Measurements from ENCODE around the gene FGD6.
"Not testable (repeated sequence)": the region's sequence is repeated elsewhere in the genome, so short reads cannot be mapped to it uniquely, and the experiment has no call there.

The FGD6 gene

DNA sequence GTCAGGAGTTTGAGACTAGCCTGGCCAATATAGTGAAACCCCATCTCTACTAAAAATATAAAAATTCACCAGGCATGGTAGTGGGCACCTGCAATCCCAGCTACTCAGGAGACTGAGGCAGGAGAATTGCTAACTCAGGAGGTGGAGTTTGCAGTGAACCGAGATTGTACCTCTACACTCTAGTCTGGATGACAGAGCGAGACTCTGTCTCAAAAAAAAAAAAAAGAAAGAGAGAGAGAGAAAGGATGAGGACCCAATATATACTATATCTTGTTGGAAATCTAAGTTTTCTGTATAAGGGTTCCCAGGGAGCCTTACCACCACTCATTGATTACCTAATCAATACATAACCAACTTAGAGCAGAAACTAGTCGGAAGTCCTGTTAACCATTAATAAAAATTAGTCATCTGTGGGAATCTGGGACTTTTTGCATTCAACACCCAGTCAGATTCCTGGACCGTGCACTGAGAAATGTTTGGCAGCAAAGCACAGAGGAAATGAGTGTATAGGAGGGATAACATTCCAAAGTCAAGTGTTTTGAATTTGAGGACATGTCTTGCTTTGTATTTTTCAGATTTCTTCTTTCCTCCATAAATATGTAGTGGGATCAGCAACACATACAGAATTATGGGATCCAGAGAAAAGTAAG is 99.0 kb downstream of the FGD6 start:
- no peak for DNase-seq

DNA sequence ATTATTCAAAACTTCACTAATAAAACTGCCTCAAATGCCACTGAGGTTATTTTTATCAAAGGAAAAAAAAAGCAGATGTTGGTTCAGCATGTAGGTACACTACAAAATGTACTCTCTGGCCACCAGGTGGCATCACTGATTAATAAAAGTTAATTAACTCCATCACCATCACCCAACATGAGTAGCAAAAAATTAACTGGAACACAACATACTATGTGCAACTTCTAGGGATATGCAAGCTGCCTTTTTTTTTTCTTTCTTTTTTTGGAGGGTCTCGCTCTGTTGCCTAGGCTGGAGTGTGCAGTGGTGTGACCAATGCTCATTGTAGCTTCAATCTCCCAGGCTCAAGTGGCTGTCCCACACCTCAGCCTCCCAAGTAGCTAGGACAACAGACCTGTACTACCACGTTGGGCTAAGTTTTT is 100.1 kb downstream of the FGD6 start:
- peak in 3 of 4 experiments; percentile 3 to 23 (median 14) for DNase-seq

DNA sequence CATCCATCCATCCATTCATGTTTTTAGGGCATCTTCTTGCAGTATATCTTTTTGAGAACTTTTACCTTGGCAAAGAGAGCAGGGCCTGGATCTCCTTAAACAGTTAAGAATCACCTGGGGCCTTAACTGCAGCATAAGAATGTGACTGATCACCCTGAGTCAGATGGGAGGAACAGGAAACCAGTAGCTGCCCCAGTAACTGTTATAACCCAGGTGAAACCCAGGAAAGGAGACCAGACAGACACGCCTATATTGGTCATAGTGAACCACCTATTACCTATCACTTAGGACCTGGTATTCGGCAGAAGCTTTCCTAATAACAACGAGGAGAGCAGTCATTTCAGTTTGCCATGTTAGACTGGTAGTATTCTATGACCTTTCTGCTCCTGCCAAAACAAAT is 100.5 kb downstream of the FGD6 start:
- DNase-seq = no peak

DNA sequence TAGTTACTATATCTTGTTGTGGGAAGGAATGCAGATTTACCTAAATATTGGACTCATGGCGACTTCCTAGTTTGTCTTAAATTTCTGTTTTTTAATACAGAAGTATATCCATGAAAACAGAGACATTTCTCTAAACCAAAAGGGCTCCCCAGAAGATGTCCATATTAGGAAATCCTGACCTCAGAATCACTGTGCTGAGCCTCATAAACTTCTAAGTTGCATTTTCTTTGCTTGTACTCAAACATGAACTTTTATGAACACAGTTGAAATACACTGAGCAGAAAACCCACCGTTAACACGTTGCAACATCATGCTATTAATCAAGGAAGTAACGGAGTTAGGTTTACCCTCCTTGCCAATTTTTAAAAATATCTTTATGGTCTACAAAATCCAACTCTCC is 100.9 kb downstream of the FGD6 start:
- no peak for DNase-seq

DNA sequence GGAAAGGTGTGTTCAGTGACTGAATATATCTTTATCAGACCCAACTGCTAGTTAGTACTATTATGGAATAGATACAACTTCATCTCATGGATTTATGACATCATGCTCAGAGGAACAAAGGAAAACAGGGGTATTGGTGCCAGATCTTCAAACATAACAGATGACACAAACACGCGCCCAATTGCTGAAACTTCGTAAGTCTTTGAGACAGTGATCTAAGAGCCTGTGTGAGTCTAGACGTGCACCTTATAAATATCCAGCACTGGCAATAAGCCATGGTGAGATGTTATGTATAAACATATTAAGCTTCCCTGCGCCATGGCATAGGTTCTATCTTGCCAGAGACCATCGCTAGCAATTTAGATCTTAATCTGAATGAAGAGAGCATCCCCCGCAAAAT is 101.6 kb downstream of the FGD6 start:
- DNase-seq = no peak

DNA sequence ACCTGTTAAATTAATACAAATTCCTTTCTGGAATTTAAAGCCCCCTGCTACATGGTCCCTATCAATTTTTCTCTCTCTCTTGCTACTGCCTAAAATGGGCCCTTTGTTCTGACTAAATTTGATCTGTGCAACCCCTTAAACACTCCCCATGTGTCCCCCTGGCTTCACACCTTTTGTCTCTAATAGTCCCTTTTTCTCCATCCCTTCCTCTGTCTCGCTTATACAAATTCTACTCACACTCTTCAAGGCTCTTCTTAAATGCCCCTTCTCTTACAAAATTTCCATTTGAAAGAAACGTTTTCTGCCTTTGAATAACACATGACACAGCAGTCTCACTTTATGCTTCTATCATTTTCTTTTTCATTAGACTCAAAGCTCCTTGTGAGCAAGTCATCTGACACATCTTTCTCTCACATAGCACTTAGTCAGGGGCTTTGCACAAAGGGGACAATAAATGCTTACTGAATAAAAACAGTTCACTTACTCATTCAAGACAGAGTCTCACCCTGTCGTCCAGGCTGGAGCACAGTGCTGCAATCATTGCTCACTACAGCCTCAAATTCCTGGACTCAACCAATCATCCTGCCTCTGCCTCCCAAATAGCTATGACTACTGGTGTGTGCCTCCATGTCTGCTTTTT is 102.4 kb downstream of the FGD6 start:
- no peak for DNase-seq

DNA sequence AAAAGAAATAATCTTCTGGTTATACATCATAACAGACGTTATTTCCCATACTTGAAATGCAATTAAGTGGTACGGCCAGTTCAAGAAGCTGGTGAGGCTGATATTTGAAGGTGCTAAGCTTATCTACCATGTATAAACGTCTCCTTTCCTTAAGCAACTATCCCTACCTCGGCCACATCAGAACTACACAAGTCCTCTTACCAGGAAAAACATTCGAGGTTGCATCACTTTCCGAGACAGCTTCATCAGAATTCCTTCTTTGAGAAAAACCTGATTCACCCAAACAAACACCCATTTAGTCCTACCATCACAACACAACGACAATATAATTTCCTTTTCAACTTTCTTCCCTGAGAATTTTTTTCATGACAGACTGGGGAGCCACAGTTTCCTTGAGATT is 109.9 kb downstream of the FGD6 start:
- DNase-seq = no peak

DNA sequence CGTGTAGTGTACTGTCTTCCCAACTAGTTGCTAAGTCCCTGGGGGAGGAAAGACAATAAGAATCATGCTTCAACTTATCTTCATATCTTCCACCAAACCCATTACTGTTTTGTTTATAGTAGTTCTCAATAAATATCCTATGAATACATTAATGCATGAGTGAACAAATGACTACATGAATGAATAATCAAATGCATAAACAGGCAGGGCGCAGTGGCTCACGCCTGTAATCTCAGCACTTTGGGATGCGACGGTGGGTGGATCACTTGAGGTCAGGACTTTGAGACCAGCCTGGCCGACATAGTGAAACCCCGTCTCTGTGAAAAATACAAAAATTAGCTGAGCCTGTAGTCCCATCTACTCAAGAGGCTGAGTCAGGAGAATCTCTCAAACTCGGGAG is 111.7 kb downstream of the FGD6 start:
- no peak for DNase-seq

DNA sequence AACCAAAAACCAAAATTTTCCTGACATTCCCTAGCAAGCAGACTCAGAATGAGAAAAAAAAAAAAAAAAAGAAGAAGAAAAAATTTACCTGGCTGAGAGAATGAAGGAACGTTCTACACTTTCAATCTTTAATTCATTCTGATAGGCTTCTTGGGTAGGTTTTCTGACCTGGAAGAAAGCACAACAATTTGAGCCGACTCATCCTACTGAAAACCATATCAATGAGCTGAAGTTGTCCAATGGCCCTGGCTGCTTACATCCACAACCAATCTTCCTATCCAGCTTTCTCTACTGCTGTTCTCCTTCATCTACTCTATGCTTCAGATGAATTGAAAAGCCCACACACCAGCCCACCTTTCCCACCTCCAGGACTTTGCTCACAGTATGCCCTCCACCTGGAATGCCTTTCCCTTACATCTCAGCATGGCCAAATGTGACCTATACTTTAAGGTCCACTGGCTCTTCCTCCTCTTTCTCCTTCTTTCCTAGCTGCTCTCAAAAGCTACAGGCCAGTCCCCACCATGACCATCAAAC is 112.3 kb downstream of the FGD6 start:
- no peak for DNase-seq

DNA sequence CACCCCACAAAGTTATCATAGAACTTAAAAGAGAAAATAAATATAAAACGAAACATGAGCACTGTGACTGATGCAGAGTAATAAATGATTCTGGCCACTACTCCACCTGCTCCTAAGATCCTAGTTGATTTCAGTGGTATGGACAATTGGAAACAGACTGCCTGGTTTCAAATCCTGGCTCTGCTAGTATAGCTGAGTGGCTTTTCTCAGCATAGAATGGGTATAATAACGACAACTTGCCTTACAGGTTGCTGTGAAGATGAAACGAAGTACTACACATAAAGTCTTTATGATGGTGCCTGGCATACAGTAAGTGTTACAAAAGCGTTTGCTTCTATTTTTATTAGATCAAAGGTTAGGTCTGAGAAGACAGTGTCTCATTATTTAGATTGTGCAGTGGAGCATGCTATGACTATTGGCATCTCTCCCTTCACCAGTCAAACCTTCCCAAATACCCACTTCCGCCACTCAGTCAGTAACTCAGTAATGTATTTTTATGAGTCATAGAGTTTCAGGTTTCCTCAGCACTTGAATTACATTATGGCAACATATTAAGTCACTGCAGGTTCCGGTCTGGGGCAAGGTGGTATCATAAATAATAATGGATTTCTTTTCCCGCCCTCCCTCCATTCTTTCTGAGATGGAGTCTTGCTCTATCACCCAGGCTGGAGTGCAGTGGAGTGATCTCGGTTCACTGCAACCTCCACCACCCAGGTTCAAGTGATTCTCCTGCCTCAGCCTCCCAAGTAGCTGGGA is 114.2 kb downstream of the FGD6 start:
- DNase-seq = no peak

DNA sequence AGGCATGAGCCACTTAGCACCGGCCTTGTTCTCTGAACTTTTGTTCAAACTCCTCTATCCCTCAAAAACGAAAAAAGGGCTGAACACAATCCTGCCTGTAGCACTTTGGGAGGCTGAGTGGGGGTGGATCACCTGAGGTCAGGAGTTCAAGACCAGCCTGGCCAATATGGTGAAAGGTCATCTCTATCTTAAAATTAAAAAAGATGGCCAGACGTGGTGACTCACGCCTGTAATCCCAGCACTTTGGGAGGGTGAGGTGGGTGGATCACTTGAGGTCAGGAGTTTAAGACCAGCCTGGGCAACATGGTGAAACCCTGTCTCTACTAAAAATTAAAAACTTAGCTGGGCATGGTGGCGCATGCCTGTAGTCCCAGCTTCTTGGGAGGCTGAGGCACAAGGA is 115.3 kb downstream of the FGD6 start:
- not testable (repeated sequence) for DNase-seq

DNA sequence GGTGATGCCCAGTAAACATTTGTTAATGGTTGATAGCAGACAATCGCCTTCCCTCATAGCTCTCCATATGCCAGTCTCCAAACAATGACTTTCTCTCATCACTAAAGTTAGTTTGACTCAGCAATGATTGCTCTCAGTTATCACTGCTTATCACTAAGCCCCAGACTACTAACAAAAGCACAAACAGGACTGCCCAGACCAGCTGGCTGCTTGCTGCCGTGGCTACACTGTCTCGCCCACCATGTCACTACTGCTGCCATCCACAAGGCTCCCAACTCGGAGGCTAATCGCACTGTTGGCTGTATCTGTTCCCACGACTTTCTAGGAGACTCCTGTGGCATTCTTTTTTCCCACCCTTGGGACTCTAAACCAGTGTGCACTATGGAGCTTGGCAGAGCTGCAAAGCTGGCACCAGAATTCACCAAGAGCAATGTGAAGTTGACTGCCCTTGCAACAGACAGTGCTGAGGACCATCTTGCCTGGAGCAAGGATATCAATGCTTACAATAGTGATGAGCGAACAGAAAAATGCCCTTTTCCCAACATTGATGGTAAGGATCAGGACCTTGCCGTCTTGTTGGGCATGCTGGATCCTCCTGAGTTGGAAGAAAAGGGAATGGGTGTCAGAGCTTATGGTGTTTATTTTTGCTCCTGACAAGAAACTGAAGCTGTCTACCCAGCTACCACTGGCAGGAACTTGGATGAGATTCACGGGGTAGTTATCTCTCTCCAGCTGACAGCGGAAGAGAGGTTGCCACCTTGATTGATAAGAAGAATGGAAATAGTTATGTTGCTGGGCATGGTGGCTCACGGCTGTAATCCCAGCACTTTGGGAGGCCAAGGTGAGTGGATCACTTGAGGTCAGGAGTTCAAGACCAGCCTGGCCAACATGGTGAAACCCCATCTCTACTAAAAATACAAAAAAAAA is 116.7 kb downstream of the FGD6 start:
- no peak for DNase-seq

DNA sequence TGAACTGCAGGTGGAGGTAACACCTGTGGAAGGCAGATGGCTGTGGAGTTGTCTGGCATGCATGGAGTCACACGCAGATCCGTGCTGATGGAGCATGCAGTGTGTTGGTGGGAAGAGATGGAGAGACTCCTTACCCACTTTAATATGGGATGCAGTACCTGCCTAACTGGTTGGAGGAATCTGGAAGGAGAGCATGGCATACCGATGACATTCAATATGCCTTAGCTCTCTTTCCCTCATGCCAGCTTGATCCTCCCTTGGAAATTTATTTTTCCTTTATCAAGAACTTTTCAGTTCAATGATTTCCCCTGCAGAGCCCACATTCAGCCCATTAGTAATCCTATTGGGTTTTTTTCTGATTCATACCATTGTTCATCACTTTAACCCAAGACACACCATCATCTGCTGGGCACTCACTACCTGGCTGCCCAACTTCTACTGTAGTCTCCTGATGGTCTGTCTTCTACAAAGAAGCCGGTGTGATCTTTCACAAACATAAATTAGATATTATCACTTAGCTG is 117.9 kb downstream of the FGD6 start:
- DNase-seq = no peak

DNA sequence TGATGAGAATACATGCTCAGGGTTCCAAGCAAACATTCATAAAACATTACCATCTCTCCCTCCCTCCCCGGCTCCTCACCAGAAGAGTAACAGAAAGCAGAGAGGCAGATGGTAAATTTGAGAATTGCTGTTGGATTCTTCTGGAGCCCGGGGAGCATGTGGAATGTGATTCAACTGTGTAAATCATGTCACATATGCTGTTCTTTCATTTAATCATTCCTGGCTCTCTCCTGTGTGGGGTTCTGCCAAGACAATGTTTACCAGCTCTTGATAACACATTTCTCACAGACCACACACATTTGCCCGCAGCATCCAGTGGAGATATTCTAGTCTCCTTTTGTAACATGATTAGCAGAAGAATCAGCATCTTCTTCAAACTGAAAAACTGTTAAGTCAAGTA is 120.4 kb downstream of the FGD6 start:
- no peak for DNase-seq

DNA sequence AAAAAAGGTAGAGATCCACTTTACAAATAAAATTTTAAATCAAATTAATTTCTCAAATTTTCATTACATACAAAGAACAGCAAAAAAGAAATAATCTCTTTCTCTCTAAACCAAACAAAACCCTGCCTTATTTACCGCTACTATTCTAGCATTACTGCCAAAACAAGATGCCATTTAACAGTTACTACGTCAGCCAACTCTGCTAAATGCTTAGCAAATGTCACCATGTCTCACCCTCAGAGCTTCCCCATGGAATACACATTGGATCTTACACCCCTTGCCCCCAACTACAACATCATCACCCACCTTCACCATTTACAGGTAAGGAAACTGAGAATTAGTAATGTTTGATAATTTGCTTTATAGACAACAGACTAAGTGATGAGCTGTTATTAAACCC is 120.9 kb downstream of the FGD6 start:
- DNase-seq = no peak

DNA sequence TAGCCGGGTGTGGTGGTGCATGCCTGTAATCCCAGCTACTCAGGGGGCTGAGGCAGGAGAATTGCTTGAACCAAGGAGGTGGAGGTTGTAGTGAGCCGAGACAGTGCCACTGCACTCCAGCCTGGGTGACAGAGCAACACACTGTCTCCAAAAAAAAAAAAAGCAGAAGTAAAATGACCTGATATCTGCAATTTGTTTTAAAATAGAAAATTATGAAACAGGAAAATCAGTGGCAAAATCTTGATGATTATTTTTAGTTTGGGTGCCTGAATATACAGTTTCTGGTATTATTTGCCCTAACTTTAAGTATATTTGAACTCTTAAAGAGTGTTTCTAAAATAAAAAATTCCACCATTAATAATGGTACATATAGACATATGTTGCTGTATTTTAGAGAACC is 121.4 kb downstream of the FGD6 start:
- not testable (repeated sequence) for DNase-seq

DNA sequence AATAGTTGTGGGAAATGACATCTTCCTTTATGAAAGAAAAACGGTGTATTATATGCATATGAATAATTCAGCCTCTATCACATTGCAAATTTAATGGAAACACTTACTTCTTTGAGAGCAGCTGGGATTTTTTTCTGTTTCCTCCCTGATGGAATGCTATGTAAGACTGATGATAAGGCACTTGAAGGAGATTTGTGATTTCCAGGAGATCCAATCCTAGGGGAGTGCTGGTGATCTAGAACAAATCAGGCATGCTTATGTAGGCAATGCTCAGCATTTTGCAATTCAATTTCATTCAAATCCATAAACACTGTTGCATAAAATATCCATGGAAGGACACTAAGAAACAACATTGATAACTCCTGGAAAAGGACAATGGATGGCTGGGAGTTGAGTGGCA is 127.8 kb downstream of the FGD6 start:
- DNase-seq = no peak

DNA sequence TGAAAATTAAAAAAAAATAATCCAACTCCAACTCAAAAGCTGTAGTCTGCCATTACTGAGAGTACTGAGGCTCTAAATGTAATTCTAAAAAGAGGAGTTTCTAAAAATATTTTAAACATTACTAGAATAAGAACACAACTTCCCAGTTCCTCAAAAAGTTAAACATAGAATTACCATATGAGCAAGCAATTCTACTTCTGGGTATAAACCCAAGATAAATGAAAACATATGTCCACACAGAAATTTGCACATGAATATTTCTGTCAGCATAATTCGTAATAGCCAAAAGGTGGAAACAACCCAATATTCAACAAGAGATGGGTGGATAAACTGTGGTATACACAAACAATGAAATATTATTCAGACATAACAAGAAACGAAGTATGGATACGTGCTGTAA is 128.9 kb downstream of the FGD6 start:
- DNase-seq = no peak

DNA sequence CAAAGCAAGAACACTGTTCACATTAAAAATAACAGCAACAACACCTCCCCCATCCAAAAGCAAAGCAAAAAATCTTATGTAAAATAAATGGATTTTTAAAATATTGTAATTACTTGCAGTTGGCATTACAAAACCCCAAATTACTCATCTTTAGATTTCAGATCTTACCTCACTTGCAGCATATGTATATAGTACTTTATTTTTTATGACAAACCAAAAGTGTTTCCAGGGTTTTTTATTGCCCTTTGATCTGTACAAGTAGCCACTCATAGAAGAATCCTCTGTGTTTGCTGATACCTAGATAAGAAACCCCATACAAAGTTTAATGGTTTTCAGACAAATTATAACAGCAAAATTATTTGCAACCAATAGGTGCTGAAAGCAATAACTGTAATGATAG is 131.7 kb downstream of the FGD6 start:
- DNase-seq = no peak

DNA sequence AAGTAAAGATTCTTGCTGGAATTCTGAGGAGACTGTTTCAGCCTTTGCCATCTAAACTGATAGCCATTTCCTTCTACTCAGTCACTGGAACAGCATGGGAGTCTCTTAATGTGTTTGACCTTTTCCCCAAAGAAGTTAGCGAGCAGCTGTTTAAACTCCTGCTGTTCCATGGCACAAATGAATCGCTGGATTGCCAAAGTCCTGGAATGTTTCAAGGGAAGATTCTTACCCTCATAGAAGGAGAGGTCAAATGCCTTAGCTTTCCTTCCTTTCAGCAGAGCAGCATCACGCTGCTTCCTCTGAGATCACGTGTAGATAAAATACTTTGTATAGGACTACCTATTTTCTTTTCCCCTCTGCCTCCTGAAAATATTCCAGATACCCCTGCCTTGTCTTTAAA is 133.3 kb downstream of the FGD6 start:
- DNase-seq = no peak

DNA sequence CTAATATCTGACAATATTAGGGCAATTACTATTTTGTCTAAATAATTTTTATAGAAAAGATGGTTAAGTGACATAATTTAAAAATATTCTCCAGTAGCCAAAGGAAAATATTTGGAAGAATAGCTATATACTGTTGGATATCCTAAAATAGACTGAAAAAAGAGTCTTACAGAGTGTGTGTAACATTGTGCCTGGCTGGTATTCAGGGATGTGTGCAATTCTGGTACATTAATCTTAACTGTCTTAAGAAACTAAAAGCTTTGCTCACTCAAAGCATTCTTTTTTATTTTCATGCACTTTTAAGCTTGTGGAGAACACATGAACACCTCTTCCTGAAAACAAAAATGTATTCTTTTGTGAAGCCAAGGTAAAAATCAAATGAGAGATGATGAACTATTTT is 133.8 kb downstream of the FGD6 start:
- no peak for DNase-seq

DNA sequence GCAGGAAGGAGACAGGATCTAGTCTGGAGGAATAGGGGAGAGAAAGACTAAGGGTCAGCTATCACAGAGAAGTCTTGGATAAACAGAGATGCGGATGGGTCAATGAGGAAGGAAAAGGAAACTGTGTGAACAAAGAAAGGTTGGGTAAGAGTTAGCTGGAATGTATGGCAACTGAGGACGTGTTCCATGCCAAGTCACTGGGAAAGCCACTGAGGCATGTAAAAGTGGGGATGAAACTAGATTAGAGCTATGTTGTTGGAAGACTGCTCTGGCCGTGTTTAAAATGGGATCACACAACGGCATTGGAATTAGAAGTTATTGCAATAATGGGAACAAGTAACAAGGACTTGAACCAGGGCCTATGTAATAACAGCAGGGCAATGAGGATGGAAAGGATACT is 139.9 kb downstream of the FGD6 start:
- no peak for DNase-seq

DNA sequence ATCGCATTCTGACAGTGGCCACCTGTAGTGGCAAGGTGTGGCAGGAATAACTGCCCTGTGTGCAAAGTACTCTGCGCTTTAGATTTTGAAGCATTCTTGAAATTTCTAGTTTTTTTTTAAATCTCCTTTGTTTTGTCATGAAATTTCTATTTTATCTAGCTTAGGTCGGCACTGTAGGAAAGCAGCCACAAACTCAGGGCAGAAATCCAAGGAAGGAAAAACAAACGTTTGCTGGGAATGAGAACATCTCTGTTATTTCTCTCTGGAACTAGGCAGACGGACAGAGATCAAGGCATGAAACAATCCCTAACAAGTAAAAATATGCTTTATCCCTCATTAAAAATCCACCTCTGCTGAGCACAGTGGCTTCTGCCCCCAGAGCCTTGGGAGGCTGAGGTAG is 142.5 kb downstream of the FGD6 start:
- DNase-seq = no peak
